Measurements from ENCODE around the gene ITPR2.

The ITPR2 gene

GRCh38 chr12:26493656-26494055 lies 339.3 kb downstream of the ITPR2 start:
- H3K79me2 ChIP-seq (ENCODE audit: control insufficient read depth, insufficient read depth, low read length, poor library complexity), result no peaks in the 10 kb centered on the region
- no peak overlapping the region for H3K4me2 ChIP-seq (ENCODE audit: low read length)
- no peak overlapping the region for H3K14ac ChIP-seq (ENCODE audit: low read length)
- no peak overlapping the region for H3K23ac ChIP-seq (ENCODE audit: low read length)
- H3K27me3 ChIP-seq (ENCODE audit: insufficient read depth, low read length), result no peaks in the 10 kb centered on the region
- no peaks in the 10 kb centered on the region for H3K36me3 ChIP-seq (ENCODE audit: control insufficient read depth in 1 of 2, insufficient read depth in 2 of 2, low read length in 2 of 2)
- no peak overlapping the region for H3K18ac ChIP-seq (ENCODE audit: low read length)
- DNase-seq, result peak; percentile 54 to 78
- H2AFZ ChIP-seq (ENCODE audit: insufficient read depth, low read length, poor library complexity), result no peak overlapping the region
- no peak overlapping the region for H3K9ac ChIP-seq (ENCODE audit: low read length)
- peaks cover 0 to 2% of the 10 kb centered on the region in 2 experiments for H3K4me1 ChIP-seq (ENCODE audit: control insufficient read depth in 1 of 2, insufficient read depth in 2 of 2, low read length in 2 of 2)
- no CpG with 5 or more reads among the region's 3 CpGs for WGBS (ENCODE audit: extremely low coverage, insufficient coverage, insufficient read length)
- no peak overlapping the region for H2BK5ac ChIP-seq (ENCODE audit: low read depth, low read length, poor library complexity)
- no peaks in the 10 kb centered on the region for H3K9me3 ChIP-seq (ENCODE audit: insufficient read depth, low read depth, low read length)
- no peak overlapping the region for H4K12ac ChIP-seq (ENCODE audit: low read depth, low read length)
- no peak overlapping the region for H4K91ac ChIP-seq (ENCODE audit: low read depth, low read length)
- H2AK5ac ChIP-seq (ENCODE audit: low read length), result no peak overlapping the region
- no peak overlapping the region for H3K4me3 ChIP-seq (ENCODE audit: low read depth, low read length)
- H4K8ac ChIP-seq (ENCODE audit: low read depth, low read length), result no peak overlapping the region
- H3K27ac ChIP-seq (ENCODE audit: low read depth, low read length), result no peak overlapping the region
- no peak overlapping the region for H2BK12ac ChIP-seq (ENCODE audit: low read length)
- no peak overlapping the region for H2BK120ac ChIP-seq (ENCODE audit: insufficient read depth, low read length, poor library complexity)
- H3K4ac ChIP-seq (ENCODE audit: low read depth, low read length), result no peak overlapping the region
- no peaks in the 10 kb centered on the region for H3K79me1 ChIP-seq (ENCODE audit: low read length)

- Histone ChIP-seq H3K27me3 (ENCODE audit: insufficient read depth, low read length) (no peaks in the 10 kb centered on the region), H4K8ac (ENCODE audit: low read depth, low read length) (no peak overlapping the region), H3K9me3 (ENCODE audit: insufficient read depth, low read depth, low read length) (no peaks in the 10 kb centered on the region), H3K4me3 (ENCODE audit: low read depth, low read length) (no peak overlapping the region), H3K23ac (ENCODE audit: low read length) (no peak overlapping the region), H3K27ac (ENCODE audit: low read depth, low read length) (no peak overlapping the region), H2BK120ac (ENCODE audit: insufficient read depth, low read length, poor library complexity) (no peak overlapping the region), H3K36me3 (ENCODE audit: control insufficient read depth in 1 of 2, insufficient read depth in 2 of 2, low read length in 2 of 2) (no peaks in the 10 kb centered on the region), H3K14ac (ENCODE audit: low read length) (no peak overlapping the region), H4K91ac (ENCODE audit: low read depth, low read length) (no peak overlapping the region), H3K4me2 (ENCODE audit: low read length) (no peak overlapping the region), H3K9ac (ENCODE audit: low read length) (no peak overlapping the region), H3K4ac (ENCODE audit: low read depth, low read length) (no peak overlapping the region), H4K12ac (ENCODE audit: low read depth, low read length) (no peak overlapping the region), H2AFZ (ENCODE audit: insufficient read depth, low read length, poor library complexity) (no peak overlapping the region), H3K4me1 (ENCODE audit: control insufficient read depth in 1 of 2, insufficient read depth in 2 of 2, low read length in 2 of 2) (peaks cover 0 to 2% of the 10 kb centered on the region in 2 experiments), H2BK5ac (ENCODE audit: low read depth, low read length, poor library complexity) (no peak overlapping the region), H3K18ac (ENCODE audit: low read length) (no peak overlapping the region), H2AK5ac (ENCODE audit: low read length) (no peak overlapping the region), H3K79me1 (ENCODE audit: low read length) (no peaks in the 10 kb centered on the region), H3K79me2 (ENCODE audit: control insufficient read depth, insufficient read depth, low read length, poor library complexity) (no peaks in the 10 kb centered on the region), H2BK12ac (ENCODE audit: low read length) (no peak overlapping the region)
- no peak for DNase-seq
- no CpG with 5 or more reads among the region's 1 CpG for WGBS (ENCODE audit: extremely low coverage, insufficient coverage, insufficient read length)
These were observed 340.6 kb downstream of the ITPR2 start for GRCh38 chr12:26492406-26492805.

- no peak overlapping the region for H3K9ac ChIP-seq (ENCODE audit: low read length)
- no CpG with 5 or more reads among the region's 2 CpGs for WGBS (ENCODE audit: extremely low coverage, insufficient coverage, insufficient read length)
- H2BK5ac ChIP-seq (ENCODE audit: low read depth, low read length, poor library complexity), result no peak overlapping the region
- H3K4me3 ChIP-seq (ENCODE audit: low read depth, low read length), result no peak overlapping the region
- no peak overlapping the region for H4K8ac ChIP-seq (ENCODE audit: low read depth, low read length)
- no peak overlapping the region for H2BK12ac ChIP-seq (ENCODE audit: low read length)
- H2BK120ac ChIP-seq (ENCODE audit: insufficient read depth, low read length, poor library complexity), result no peak overlapping the region
- no peak overlapping the region for H3K18ac ChIP-seq (ENCODE audit: low read length)
- H3K79me2 ChIP-seq (ENCODE audit: control insufficient read depth, insufficient read depth, low read length, poor library complexity), result no peaks in the 10 kb centered on the region
- H4K91ac ChIP-seq (ENCODE audit: low read depth, low read length), result no peak overlapping the region
- no peak overlapping the region for H3K23ac ChIP-seq (ENCODE audit: low read length)
- no peaks in the 10 kb centered on the region for H3K27me3 ChIP-seq (ENCODE audit: insufficient read depth, low read length)
- no peaks in the 10 kb centered on the region for H3K36me3 ChIP-seq (ENCODE audit: control insufficient read depth in 1 of 2, insufficient read depth in 2 of 2, low read length in 2 of 2)
- no peak overlapping the region for H2AK5ac ChIP-seq (ENCODE audit: low read length)
- H4K12ac ChIP-seq (ENCODE audit: low read depth, low read length), result no peak overlapping the region
- no peak overlapping the region for H3K4ac ChIP-seq (ENCODE audit: low read depth, low read length)
- H3K9me3 ChIP-seq (ENCODE audit: insufficient read depth, low read depth, low read length), result no peaks in the 10 kb centered on the region
- H2AFZ ChIP-seq (ENCODE audit: insufficient read depth, low read length, poor library complexity), result no peak overlapping the region
- H3K4me1 ChIP-seq (ENCODE audit: control insufficient read depth in 1 of 2, insufficient read depth in 2 of 2, low read length in 2 of 2), result peaks cover 0 to 2% of the 10 kb centered on the region in 2 experiments
- H3K79me1 ChIP-seq (ENCODE audit: low read length), result no peaks in the 10 kb centered on the region
- no peak overlapping the region for H3K27ac ChIP-seq (ENCODE audit: low read depth, low read length)
- DNase-seq, result no peak
- H3K4me2 ChIP-seq (ENCODE audit: low read length), result no peak overlapping the region
- no peak overlapping the region for H3K14ac ChIP-seq (ENCODE audit: low read length)
These were observed 343.1 kb downstream of the ITPR2 start for GRCh38 chr12:26489908-26490307.

GRCh38 chr12:26488351-26488750 lies 344.6 kb downstream of the ITPR2 start:
- Histone ChIP-seq H3K79me2 (ENCODE audit: control insufficient read depth, insufficient read depth, low read length, poor library complexity) (no peaks in the 10 kb centered on the region), H3K18ac (ENCODE audit: low read length) (no peak overlapping the region), H3K9me3 (ENCODE audit: insufficient read depth, low read depth, low read length) (no peaks in the 10 kb centered on the region), H3K23ac (ENCODE audit: low read length) (no peak overlapping the region), H4K12ac (ENCODE audit: low read depth, low read length) (no peak overlapping the region), H3K4ac (ENCODE audit: low read depth, low read length) (no peak overlapping the region), H2BK12ac (ENCODE audit: low read length) (no peak overlapping the region), H4K8ac (ENCODE audit: low read depth, low read length) (no peak overlapping the region), H3K27ac (ENCODE audit: low read depth, low read length) (no peak overlapping the region), H2BK5ac (ENCODE audit: low read depth, low read length, poor library complexity) (no peak overlapping the region), H3K79me1 (ENCODE audit: low read length) (no peaks in the 10 kb centered on the region), H3K14ac (ENCODE audit: low read length) (no peak overlapping the region), H3K27me3 (ENCODE audit: insufficient read depth, low read length) (no peaks in the 10 kb centered on the region), H3K4me3 (ENCODE audit: low read depth, low read length) (no peak overlapping the region), H3K36me3 (ENCODE audit: control insufficient read depth in 1 of 2, insufficient read depth in 2 of 2, low read length in 2 of 2) (no peaks in the 10 kb centered on the region), H3K4me2 (ENCODE audit: low read length) (no peak overlapping the region), H2AFZ (ENCODE audit: insufficient read depth, low read length, poor library complexity) (no peak overlapping the region), H3K9ac (ENCODE audit: low read length) (no peak overlapping the region), H3K4me1 (ENCODE audit: control insufficient read depth in 1 of 2, insufficient read depth in 2 of 2, low read length in 2 of 2) (no peaks in the 10 kb centered on the region), H4K91ac (ENCODE audit: low read depth, low read length) (no peak overlapping the region), H2AK5ac (ENCODE audit: low read length) (no peak overlapping the region), H2BK120ac (ENCODE audit: insufficient read depth, low read length, poor library complexity) (no peak overlapping the region)
- WGBS (ENCODE audit: extremely low coverage, insufficient coverage, insufficient read length), result no CpG with 5 or more reads among the region's 1 CpG
- no peak for DNase-seq

All from trophoblast cell (in vitro differentiated cells and primary cell).